Right lobe of liver (tissue), 6 donors: ENCODE measurements around the gene HSD11B1L. TPM values are rescaled to one million over a fixed set of nuclear protein-coding genes. Genes with fewer than 3 reads are reported as not detected.

Source experiments
- ATAC-seq, 4 donors: fragments of 200-7000 bp; cut with Tn5 transposase; one replicate each; pipeline ENCODE4 v1.9.1; 2020; ENCODE audit warnings: mild to moderate bottlenecking in 4 of 4, moderate library complexity in 4 of 4
- DNase-seq, 3 donors: peaks; one replicate each; pipeline ENCODE4 v3.0.0-alpha.2; 2020
- H3K27ac ChIP-seq, 3 donors: fragments of 200-600 bp; one replicate each; pipeline ENCODE4 v1.8.0; 2022
- H3K27me3 ChIP-seq, 2 donors: fragments of 200-600 bp; one replicate each; pipeline ENCODE4 v1.8.0; 2022
- H3K36me3 ChIP-seq, 4 donors: fragments of 200-600 bp; sonication (generic) in 1 of 4; one replicate each; pipeline versions ENCODE4 v1.5.1 to v1.8.0; 2017 to 2022; ENCODE audit warnings: control low read depth in 1 of 4
- H3K4me1 ChIP-seq, 4 donors: fragments of 200-600 bp; sonication (generic) in 1 of 4; one replicate each; pipeline versions ENCODE4 v1.5.1 to v1.8.0; 2017 to 2022; ENCODE audit warnings: control low read depth in 1 of 4
- H3K4me3 ChIP-seq, 3 donors: fragments of 200-600 bp; one replicate each; pipeline ENCODE4 v1.8.0; 2022
- H3K9me3 ChIP-seq, 4 donors: fragments of 200-600 bp; sonication (generic) in 1 of 4; one replicate each; pipeline versions ENCODE4 v1.5.1 to v1.8.0; 2017 to 2022; ENCODE audit warnings: control low read depth in 1 of 4
- POLR2A ChIP-seq: fragments of 450-650 bp; IDR thresholded peaks from one replicate; pipeline ENCODE4 v1.6.1; 2017; ENCODE audit warnings: antibody characterized with exemption, mild to moderate bottlenecking
- WGBS: methylation state at CpG from one replicate; pipeline ENCODE4 v1.1.6; 2018; ENCODE audit warnings: low coverage, low lambda C conversion rate; ENCODE audit not compliant: insufficient coverage; ENCODE audit errors: missing lambda C conversion rate; 5-methylcytosine and 5-hydroxymethylcytosine counted together
- intact Hi-C, 2 donors: fragments of 100-400 bp; cut with DNase I; formaldehyde crosslinking; loops; one replicate each; pipeline versions ENCODE4 v1.11.2 to v1.14.1; 2022
- total RNA-seq, 6 experiments: library from RNA; depleted of rRNA in 2 of 6; stranded (reverse); fragments of >200 nt in 2 of 6; fragmentation: NEBNext Ultra II Directional in 3 of 6; extraction: Animal tissue kit (Norgen Biotek cat#: 25700) in 3 of 6; gene quantifications; one replicate each; pipeline versions ENCODE4 v1.1.0 to v1.2.4, GENCODE V29; 2016 to 2023
- TF ChIP-seq, protein P1 (sequence below), 4 donors: fragments of 200-600 bp in 3 of 4; fragments of 450-650 bp in 1 of 4; IDR thresholded peaks; one replicate each; pipeline versions ENCODE4 v1.5.1 to v1.8.0; 2016 to 2022; ENCODE audit warnings: antibody characterized with exemption in 4 of 4, mild to moderate bottlenecking in 2 of 4
- donor health status: DM: no; HTN: yes; CAD: no.
- donor health status: DM: no; HTN: no; CAD: no.
- donor health status: DM: no; HTN: no; CAD: no.
- donor health status: DM: no; HTN: yes; CAD: no.
- donor health status: DM: no; HTN: yes; CAD: no.

Gene HSD11B1L
- total RNA-seq, 6 experiments from 2014 or later, result 1.6 to 10.3 (median 4.0) TPM

DNA sequence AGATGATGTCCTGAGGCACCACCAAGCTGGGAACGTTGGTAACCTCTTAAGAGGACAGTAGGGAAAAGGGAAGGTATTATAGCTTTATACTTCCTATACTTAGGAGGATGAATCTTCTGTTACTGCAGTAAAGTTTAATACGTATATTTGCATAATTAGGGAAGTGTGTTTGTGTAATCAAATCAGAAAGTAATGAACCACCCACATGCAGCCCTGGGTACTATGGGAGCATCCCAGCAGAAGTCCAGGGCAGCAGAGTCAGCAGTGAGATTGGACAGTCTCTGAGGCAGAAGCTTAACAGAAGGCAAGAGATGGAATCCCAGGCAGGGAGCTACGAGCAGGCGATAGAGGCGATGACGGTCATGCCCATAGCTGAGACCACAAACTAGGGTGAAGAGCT, 45.4 kb upstream of the HSD11B1L start:
- intact Hi-C loops, result no loop called here
- Histone ChIP-seq H3K4me1 (peaks cover 0 to 60% (median 15%) of the 10 kb centered on the region in 4 donors), H3K4me3 (no peak overlapping the region), H3K36me3 (peaks cover 0 to 6% (median 0%) of the 10 kb centered on the region in 4 donors), H3K27me3 (no peaks in the 10 kb centered on the region), H3K9me3 (no peaks in the 10 kb centered on the region), H3K27ac (no peak overlapping the region)
- DNase-seq (no peak), ATAC-seq (no peak)
- no peak for TF ChIP-seq POLR2A
- TF ChIP-seq, protein P1, sequence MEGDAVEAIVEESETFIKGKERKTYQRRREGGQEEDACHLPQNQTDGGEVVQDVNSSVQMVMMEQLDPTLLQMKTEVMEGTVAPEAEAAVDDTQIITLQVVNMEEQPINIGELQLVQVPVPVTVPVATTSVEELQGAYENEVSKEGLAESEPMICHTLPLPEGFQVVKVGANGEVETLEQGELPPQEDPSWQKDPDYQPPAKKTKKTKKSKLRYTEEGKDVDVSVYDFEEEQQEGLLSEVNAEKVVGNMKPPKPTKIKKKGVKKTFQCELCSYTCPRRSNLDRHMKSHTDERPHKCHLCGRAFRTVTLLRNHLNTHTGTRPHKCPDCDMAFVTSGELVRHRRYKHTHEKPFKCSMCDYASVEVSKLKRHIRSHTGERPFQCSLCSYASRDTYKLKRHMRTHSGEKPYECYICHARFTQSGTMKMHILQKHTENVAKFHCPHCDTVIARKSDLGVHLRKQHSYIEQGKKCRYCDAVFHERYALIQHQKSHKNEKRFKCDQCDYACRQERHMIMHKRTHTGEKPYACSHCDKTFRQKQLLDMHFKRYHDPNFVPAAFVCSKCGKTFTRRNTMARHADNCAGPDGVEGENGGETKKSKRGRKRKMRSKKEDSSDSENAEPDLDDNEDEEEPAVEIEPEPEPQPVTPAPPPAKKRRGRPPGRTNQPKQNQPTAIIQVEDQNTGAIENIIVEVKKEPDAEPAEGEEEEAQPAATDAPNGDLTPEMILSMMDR (IDR thresholded peaks at IDR 0.05), result no peak
- WGBS, result 81% methylated on average over 6 of the region's 6 CpGs

DNA sequence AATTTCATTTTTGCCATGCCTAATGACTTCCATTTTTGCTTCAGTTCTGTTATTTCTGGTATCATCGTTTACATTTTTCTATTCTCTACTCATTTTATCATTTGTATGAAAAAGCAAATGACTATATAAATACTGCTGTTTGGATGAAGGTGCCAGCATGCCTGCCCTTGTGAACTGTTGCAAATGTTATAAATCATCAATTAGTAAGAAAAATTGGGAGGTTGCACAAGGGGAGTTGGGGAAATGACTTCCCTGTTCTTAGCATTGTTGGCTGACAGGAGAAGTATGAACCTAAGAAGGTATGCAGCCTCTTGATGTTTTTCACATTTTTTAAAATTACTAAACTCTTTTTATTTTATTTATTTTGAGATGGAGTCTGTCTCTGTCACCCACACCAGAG, 42.9 kb upstream of the HSD11B1L start:
- peak in 1 of 4 donors; percentile 34 for ATAC-seq
- DNase-seq, result no peak
- H3K9me3 ChIP-seq, result no peaks in the 10 kb centered on the region
- H3K27me3 ChIP-seq, result no peaks in the 10 kb centered on the region
- peaks cover 0 to 60% (median 15%) of the 10 kb centered on the region in 4 donors for H3K4me1 ChIP-seq
- H3K36me3 ChIP-seq, result peaks cover 0 to 3% (median under 1%) of the 10 kb centered on the region in 4 donors
- TF ChIP-seq, protein P1 (IDR thresholded peaks at IDR 0.05), result no peak
- no peak overlapping the region for H3K4me3 ChIP-seq
- intact Hi-C loops, result no loop called here
- H3K27ac ChIP-seq, result no peak overlapping the region
- 50% methylated on average over 1 of the region's 1 CpG for WGBS

DNA sequence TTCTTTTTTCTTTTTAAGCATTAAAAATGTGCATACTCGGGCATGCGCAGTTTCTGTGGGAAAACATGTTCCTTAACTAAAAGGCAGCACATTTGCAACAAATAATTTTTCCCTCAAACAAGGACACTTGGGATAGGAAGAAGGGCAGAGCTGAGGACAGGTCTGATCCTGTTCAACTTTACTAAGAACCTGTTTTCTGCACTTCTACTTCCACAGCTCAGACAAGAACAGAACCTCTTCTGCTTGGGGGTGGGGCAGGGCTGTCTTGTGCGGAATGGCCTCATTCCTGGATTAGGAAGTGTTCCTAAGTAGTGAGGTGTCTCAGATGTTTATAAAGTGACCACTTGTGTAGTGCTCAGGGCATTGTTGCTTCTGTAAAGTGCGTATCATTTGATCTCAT, 39.7 kb upstream of the HSD11B1L start:
- H3K9me3 ChIP-seq, result no peaks in the 10 kb centered on the region
- H3K36me3 ChIP-seq, result peaks cover 0 to 35% (median 11%) of the 10 kb centered on the region in 4 donors
- intact Hi-C loops, result no loop called here
- H3K4me3 ChIP-seq, result no peak overlapping the region
- H3K4me1 ChIP-seq, result peaks cover 0 to 45% (median 15%) of the 10 kb centered on the region in 4 donors
- ATAC-seq (no peak), DNase-seq (no peak)
- no peak for TF ChIP-seq POLR2A
- TF ChIP-seq, protein P1 (IDR thresholded peaks at IDR 0.05), result no peak
- no peak overlapping the region for H3K27ac ChIP-seq
- WGBS, result 87% methylated on average over 3 of the region's 4 CpGs
- no peaks in the 10 kb centered on the region for H3K27me3 ChIP-seq

DNA sequence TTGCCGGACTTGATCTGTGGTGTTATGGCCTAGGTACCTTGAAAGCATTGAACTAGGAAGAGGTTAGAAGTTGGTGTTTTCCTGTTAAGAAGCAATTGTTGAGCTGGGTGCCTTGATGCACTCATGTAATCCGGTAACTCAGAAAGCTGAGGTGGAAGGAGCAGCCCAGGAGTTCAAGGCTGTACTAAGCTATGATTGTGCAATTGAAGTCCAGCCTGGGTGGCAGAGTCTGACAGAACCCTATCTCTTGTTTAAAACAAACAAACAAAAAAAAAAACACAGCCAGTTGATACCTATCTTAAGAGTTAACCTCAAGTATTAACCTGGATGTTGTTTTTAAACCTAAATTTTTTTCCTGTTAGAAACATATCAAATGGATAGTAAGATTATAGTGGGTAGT, 38.6 kb upstream of the HSD11B1L start:
- peaks cover 0 to 50% (median 14%) of the 10 kb centered on the region in 4 donors for H3K4me1 ChIP-seq
- intact Hi-C loops, result no loop called here
- H3K4me3 ChIP-seq, result no peak overlapping the region
- H3K27ac ChIP-seq, result peak overlapping the region in 1 of 3 donors; percentile 57
- WGBS, result 65% methylated on average over 2 of the region's 2 CpGs
- TF ChIP-seq, protein P1 (IDR thresholded peaks at IDR 0.05), result no peak
- TF ChIP-seq POLR2A, result no peak
- DNase-seq, result no peak
- ATAC-seq, result peak; percentile 85 to 91 (median 89)
- peaks cover 0 to 44% (median 11%) of the 10 kb centered on the region in 4 donors for H3K36me3 ChIP-seq
- H3K27me3 ChIP-seq, result no peaks in the 10 kb centered on the region
- H3K9me3 ChIP-seq, result no peaks in the 10 kb centered on the region

DNA sequence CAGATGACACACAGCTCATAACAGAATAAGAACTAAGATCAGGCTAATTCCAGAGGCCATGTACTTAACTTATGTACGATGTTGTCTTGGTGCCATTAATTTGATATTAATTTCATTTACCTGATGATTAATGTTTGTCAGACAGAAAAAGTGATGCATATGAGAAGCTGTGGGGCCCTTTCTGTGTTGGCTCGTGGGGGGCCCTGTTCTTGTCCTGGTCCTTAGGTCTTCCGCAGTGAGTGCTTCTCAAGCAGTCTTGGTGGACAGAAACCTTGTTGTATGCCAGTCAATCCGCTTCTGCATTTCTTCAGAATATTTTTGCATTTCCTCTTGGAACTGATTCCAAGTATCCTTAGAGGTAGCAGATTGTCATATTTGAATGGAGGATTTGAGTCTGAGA, 37.8 kb upstream of the HSD11B1L start:
- Histone ChIP-seq H3K9me3 (no peaks in the 10 kb centered on the region), H3K36me3 (peaks cover 0 to 49% (median 12%) of the 10 kb centered on the region in 4 donors), H3K27me3 (no peaks in the 10 kb centered on the region), H3K4me1 (peaks cover 0 to 50% (median 15%) of the 10 kb centered on the region in 4 donors), H3K4me3 (no peak overlapping the region), H3K27ac (peak overlapping the region in 1 of 3 donors; percentile 57)
- intact Hi-C loops, result no loop called here
- WGBS, result 96% methylated on average over 4 of the region's 4 CpGs
- TF ChIP-seq, protein P1 (IDR thresholded peaks at IDR 0.05), result no peak
- TF ChIP-seq POLR2A, result no peak
- no peak for ATAC-seq
- no peak for DNase-seq
